ENCODE measurements around the gene PGAP1.

The PGAP1 gene

DNA sequence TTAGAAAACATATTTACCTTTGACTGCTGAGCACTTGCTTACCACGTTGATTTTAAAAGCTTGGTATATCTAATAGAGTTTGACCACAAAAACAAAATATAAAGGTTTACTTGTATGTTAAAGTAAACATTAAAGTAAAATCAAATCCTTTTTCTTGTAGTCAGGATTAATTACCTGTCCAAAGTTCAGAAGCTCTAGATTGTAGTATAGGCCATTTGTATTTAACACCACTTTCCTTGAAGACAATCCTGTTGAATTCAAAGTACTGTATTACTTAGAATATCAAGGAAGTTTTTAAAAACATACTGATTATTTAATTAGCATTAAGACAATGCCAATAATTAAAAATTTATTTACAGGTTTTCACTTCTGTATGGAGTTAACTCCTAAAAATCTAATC, 53.0 kb downstream of the PGAP1 start:
- H3K36me3 ChIP-seq (ENCODE audit: low read length) = peaks cover 5% of the 10 kb centered on the region; the same call in 1 of the 2 replicates
- H3K4me3 ChIP-seq (ENCODE audit: insufficient read depth, low read length, poor library complexity, severe bottlenecking) = no peak overlapping the region
- no peak overlapping the region for H2AFZ ChIP-seq (ENCODE audit: low read depth, low read length, severe bottlenecking)
- H3K27me3 ChIP-seq (ENCODE audit: low read length) = no peaks in the 10 kb centered on the region
- H3F3A ChIP-seq (ENCODE audit: insufficient read depth) = 0 out of 2 replicates have a peak, but pooled peaks cover 3% of the 10 kb centered on the region
- no peaks in the 10 kb centered on the region for H4K20me1 ChIP-seq (ENCODE audit: low read depth, low read length)
- TF ChIP-seq EZH2phosphoT487 (conservative IDR thresholded peaks at IDR 0.05; ENCODE audit: low read length) = no peak
- TF ChIP-seq, protein P1, sequence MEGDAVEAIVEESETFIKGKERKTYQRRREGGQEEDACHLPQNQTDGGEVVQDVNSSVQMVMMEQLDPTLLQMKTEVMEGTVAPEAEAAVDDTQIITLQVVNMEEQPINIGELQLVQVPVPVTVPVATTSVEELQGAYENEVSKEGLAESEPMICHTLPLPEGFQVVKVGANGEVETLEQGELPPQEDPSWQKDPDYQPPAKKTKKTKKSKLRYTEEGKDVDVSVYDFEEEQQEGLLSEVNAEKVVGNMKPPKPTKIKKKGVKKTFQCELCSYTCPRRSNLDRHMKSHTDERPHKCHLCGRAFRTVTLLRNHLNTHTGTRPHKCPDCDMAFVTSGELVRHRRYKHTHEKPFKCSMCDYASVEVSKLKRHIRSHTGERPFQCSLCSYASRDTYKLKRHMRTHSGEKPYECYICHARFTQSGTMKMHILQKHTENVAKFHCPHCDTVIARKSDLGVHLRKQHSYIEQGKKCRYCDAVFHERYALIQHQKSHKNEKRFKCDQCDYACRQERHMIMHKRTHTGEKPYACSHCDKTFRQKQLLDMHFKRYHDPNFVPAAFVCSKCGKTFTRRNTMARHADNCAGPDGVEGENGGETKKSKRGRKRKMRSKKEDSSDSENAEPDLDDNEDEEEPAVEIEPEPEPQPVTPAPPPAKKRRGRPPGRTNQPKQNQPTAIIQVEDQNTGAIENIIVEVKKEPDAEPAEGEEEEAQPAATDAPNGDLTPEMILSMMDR (IDR thresholded peaks at IDR 0.05; ENCODE audit: insufficient read depth, low read length, poor library complexity, severe bottlenecking) = no peak
- H3K27ac ChIP-seq (ENCODE audit: low read depth, low read length) = no peak overlapping the region
- H3K9ac ChIP-seq (ENCODE audit: low read length) = no peak overlapping the region
- no peak overlapping the region for H3K4me2 ChIP-seq (ENCODE audit: low read depth, low read length, poor library complexity, severe bottlenecking)
- no peaks in the 10 kb centered on the region for H3K9me3 ChIP-seq (ENCODE audit: insufficient read depth, low read length)
- H3K9me2 ChIP-seq (replicated peaks; ENCODE audit: insufficient read depth, low read length) = no peaks in the 10 kb centered on the region
- H3K79me2 ChIP-seq (ENCODE audit: insufficient read depth, low read length) = no peaks in the 10 kb centered on the region

- Histone ChIP-seq H3K4me2 (ENCODE audit: low read depth, low read length, poor library complexity, severe bottlenecking) (no peak overlapping the region), H3K9me2 (replicated peaks; ENCODE audit: insufficient read depth, low read length) (no peaks in the 10 kb centered on the region), H3F3A (ENCODE audit: insufficient read depth) (no peaks in the 10 kb centered on the region), H3K9me3 (ENCODE audit: insufficient read depth, low read length) (no peaks in the 10 kb centered on the region), H3K27ac (ENCODE audit: low read depth, low read length) (no peak overlapping the region), H3K27me3 (ENCODE audit: low read length) (no peaks in the 10 kb centered on the region), H2AFZ (ENCODE audit: low read depth, low read length, severe bottlenecking) (no peak overlapping the region), H3K36me3 (ENCODE audit: low read length) (no peaks in the 10 kb centered on the region), H4K20me1 (ENCODE audit: low read depth, low read length) (no peaks in the 10 kb centered on the region), H3K79me2 (ENCODE audit: insufficient read depth, low read length) (no peaks in the 10 kb centered on the region), H3K9ac (ENCODE audit: low read length) (no peak overlapping the region), H3K4me3 (ENCODE audit: insufficient read depth, low read length, poor library complexity, severe bottlenecking) (no peak overlapping the region)
- TF ChIP-seq, protein P1 (IDR thresholded peaks at IDR 0.05; ENCODE audit: insufficient read depth, low read length, poor library complexity, severe bottlenecking) = no peak
- no peak for TF ChIP-seq EZH2phosphoT487 (conservative IDR thresholded peaks at IDR 0.05; ENCODE audit: low read length)
These were observed 71.9 kb downstream of the PGAP1 start for GRCh38 chr2:196854629-196855028.

DNA sequence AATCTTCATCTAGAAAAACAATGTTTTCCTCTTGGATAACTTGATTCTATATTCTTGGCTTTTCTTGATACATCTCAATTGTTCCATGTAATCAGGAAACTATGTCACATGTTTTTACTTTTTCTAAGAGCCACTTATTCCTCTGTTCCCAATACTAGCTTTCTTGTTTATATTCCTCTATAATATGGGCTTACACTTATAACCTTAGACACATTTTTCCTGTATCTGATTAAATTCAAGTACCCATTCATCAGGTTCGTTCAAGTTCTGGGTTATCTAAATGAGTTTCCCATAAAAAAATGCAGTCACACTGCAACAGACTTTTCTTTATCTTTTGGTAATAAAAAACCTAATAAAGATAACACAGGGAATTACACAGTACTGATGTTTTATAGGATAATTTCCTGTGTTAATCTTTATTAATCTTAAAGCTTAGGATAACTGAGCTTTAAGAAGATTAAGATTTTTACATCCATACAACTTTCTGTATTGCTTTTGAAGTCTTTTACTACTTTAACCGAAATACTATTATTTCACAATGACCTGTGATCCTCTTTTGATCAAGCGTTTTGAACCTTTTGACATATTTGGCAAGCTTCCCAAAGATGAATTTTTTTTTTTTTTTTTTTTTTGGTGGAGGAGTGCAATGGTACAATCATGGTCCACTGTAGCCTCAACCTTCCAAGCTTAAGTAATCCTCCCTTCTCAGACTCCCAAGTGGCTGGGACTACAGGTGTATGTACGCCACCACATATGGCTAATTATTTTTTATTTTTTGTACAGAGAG, 73.0 kb downstream of the PGAP1 start:
- H4K20me1 ChIP-seq (ENCODE audit: low read depth, low read length) = no peaks in the 10 kb centered on the region
- H3K9me2 ChIP-seq (replicated peaks; ENCODE audit: insufficient read depth, low read length) = no peaks in the 10 kb centered on the region
- no peak overlapping the region for H3K9ac ChIP-seq (ENCODE audit: low read length)
- no peaks in the 10 kb centered on the region for H3K79me2 ChIP-seq (ENCODE audit: insufficient read depth, low read length)
- TF ChIP-seq, protein P1 (IDR thresholded peaks at IDR 0.05; ENCODE audit: insufficient read depth, low read length, poor library complexity, severe bottlenecking) = no peak
- no peak for TF ChIP-seq EZH2phosphoT487 (conservative IDR thresholded peaks at IDR 0.05; ENCODE audit: low read length)
- H3K4me3 ChIP-seq (ENCODE audit: insufficient read depth, low read length, poor library complexity, severe bottlenecking) = no peak overlapping the region
- no peaks in the 10 kb centered on the region for H3F3A ChIP-seq (ENCODE audit: insufficient read depth)
- no peaks in the 10 kb centered on the region for H3K36me3 ChIP-seq (ENCODE audit: low read length)
- no peaks in the 10 kb centered on the region for H3K9me3 ChIP-seq (ENCODE audit: insufficient read depth, low read length)
- H2AFZ ChIP-seq (ENCODE audit: low read depth, low read length, severe bottlenecking) = no peak overlapping the region
- no peaks in the 10 kb centered on the region for H3K27me3 ChIP-seq (ENCODE audit: low read length)
- H3K4me2 ChIP-seq (ENCODE audit: low read depth, low read length, poor library complexity, severe bottlenecking) = no peak overlapping the region
- H3K27ac ChIP-seq (ENCODE audit: low read depth, low read length) = no peak overlapping the region
